ENCODE data around the gene STX8. TPM values are rescaled to one million over a fixed set of nuclear protein-coding genes. Genes with fewer than 3 reads are reported as not detected.

Gene STX8
- total and polyA plus RNA-seq, 8 donors, result 21.6 to 559 (median 75.0) TPM

DNA sequence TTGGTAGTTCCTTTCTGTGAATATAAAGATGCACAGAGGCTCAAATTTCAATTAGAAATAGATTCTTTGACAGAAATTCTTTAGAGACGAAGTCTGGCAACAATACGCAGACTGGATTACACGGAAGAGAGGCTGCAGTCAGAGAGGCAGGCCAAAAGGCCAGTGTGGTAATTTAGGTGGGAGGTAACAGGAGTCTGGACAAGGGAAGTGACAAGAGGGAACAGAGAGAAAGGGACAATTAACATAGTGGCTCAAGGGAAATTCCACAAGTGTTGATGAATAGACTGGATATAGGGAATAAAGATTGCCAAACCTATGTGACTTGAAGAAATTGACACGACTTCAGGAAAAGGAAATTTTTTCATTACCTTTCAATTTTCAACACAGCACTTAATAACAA, 54.6 kb downstream of the STX8 start:
- intact Hi-C loops (cut with DNase I; ENCODE audit: low total_unique reads), result loop anchor here (10.0 kb wide), 1 partner anchor 526 kb away; no protein-coding TSS in a partner anchor
- Histone ChIP-seq H3K4me3 (no peak overlapping the region), H3K36me3 (no peaks in the 10 kb centered on the region), H3K27me3 (no peaks in the 10 kb centered on the region), H3K9me3 (no peaks in the 10 kb centered on the region), H3K27ac (no peak overlapping the region), H3K4me1 (peaks cover 0 to 13% (median 5%) of the 10 kb centered on the region in 4 donors)
- TF ChIP-seq EP300 (IDR thresholded peaks at IDR 0.05), result no peak
- no peak for TF ChIP-seq POLR2AphosphoS5 (IDR thresholded peaks at IDR 0.05)
- no peak for TF ChIP-seq CTCF (IDR thresholded peaks at IDR 0.05)
- no peak for TF ChIP-seq POLR2A (IDR thresholded peaks at IDR 0.05)
- DNase-seq, result peak in 1 of 2 donors; percentile 3
- 77 to 85% (median 81%) methylated on average over 4 of the region's 4 CpGs for WGBS, 5 donors

GRCh38 chr17:9520649-9521048, 55.0 kb downstream of the STX8 start:
- no peak for DNase-seq
- WGBS, 5 donors, result 62 to 73% (median 70%) methylated on average over 4 of the region's 4 CpGs
- Histone ChIP-seq H3K4me1 (peaks cover 0 to 13% (median 5%) of the 10 kb centered on the region in 4 donors), H3K27me3 (no peaks in the 10 kb centered on the region), H3K9me3 (no peaks in the 10 kb centered on the region), H3K27ac (no peak overlapping the region), H3K4me3 (no peak overlapping the region), H3K36me3 (no peaks in the 10 kb centered on the region)
- TF ChIP-seq POLR2A (IDR thresholded peaks at IDR 0.05) (no peak), POLR2AphosphoS5 (IDR thresholded peaks at IDR 0.05) (no peak), EP300 (IDR thresholded peaks at IDR 0.05) (no peak), CTCF (IDR thresholded peaks at IDR 0.05) (no peak)
- intact Hi-C loops (cut with DNase I; ENCODE audit: low total_unique reads), result loop anchor here (10.0 kb wide), 1 partner anchor 526 kb away; no protein-coding TSS in a partner anchor

DNA sequence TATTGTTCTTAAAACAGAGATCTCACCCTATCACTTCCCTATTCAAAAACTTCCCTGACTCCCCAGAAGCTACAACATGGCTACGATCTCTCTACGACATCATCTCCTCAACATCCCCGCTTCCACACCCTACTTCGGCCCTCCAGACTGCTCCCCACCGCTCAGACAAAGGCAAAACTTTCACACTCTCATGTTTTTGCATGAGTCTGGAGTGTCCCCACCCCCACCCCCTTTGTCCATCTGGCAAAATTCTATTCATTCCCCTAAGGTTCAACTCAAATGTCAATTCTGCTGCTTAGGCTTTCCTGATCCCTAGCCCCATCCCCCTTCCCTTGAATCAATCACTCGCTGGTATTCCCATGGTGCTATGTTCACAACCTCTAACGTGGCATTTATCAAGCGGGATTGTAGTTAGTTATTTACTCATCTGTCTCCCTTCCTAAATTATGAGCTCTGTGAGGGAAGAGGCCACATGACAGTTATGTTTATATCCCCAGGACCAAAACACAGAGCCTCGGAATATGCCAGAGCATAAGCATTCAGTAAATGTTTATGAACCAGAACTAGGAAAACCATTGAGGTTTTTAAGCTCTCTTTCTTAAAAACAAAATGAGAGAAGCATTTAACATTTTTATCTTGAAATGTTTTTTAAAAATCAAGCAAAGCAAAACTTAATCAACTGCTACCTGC, 55.9 kb downstream of the STX8 start:
- 65 to 74% (median 69%) methylated on average over 8 to 9 of the region's 9 CpGs for WGBS, 5 donors
- TF ChIP-seq POLR2AphosphoS5 (IDR thresholded peaks at IDR 0.05) (no peak), CTCF (IDR thresholded peaks at IDR 0.05) (no peak), POLR2A (IDR thresholded peaks at IDR 0.05) (no peak), EP300 (IDR thresholded peaks at IDR 0.05) (no peak)
- peaks cover 0 to 13% (median 5%) of the 10 kb centered on the region in 4 donors for H3K4me1 ChIP-seq
- no peaks in the 10 kb centered on the region for H3K36me3 ChIP-seq
- no peaks in the 10 kb centered on the region for H3K27me3 ChIP-seq
- no peaks in the 10 kb centered on the region for H3K9me3 ChIP-seq
- peak in 1 of 2 donors; percentile 30 for DNase-seq
- no peak overlapping the region for H3K4me3 ChIP-seq
- intact Hi-C loops (cut with DNase I; ENCODE audit: low total_unique reads), result loop anchor here (10.0 kb wide), 1 partner anchor 525 kb away; no protein-coding TSS in a partner anchor
- H3K27ac ChIP-seq, result no peak overlapping the region

DNA sequence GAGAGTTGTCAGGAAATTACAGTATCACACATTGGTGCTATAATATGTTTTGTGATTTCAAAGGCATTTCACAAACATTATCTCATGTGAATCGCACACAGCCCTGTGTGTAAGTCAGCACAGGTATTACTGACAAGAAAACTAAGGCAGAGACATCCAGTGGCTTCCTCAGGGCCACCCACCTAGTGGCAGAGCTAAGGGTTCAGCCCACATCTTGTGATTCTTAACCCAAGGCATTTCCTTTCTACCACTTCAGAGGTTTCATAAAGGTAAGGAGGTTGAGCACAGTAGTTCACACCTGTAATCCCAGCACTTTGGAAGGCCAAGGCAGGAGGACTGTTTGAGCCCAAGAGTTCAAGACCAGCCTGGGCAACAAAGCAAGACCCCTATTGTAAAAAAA, 58.2 kb downstream of the STX8 start:
- Histone ChIP-seq H3K27me3 (no peaks in the 10 kb centered on the region), H3K9me3 (no peaks in the 10 kb centered on the region), H3K27ac (no peak overlapping the region), H3K4me1 (peaks cover 0 to 13% (median 5%) of the 10 kb centered on the region in 4 donors), H3K36me3 (no peaks in the 10 kb centered on the region), H3K4me3 (no peak overlapping the region)
- intact Hi-C loops (cut with DNase I; ENCODE audit: low total_unique reads), result no loop called here
- TF ChIP-seq EP300 (IDR thresholded peaks at IDR 0.05) (no peak), POLR2AphosphoS5 (IDR thresholded peaks at IDR 0.05) (no peak), POLR2A (IDR thresholded peaks at IDR 0.05) (no peak), CTCF (IDR thresholded peaks at IDR 0.05) (no peak)
- 78 to 96% (median 89%) methylated on average over 1 of the region's 1 CpG for WGBS, 5 donors
- no peak for DNase-seq

Data from stomach (tissue), 9 donors.